Keratinocyte (primary cell): Measurements from ENCODE around the gene ADAMTS1. TPM values are rescaled to one million over a fixed set of nuclear protein-coding genes. Genes with fewer than 3 reads are reported as not detected.

Experiments used
- DNase-seq: peaks from one replicate; pipeline ENCODE4 v3.0.0-alpha.2; 2011; ENCODE audit warnings: low read depth, missing footprints, low spot score
- FAIRE-seq: peaks from 2 replicates; lab custom pipeline; 2011; peaks lifted over from hg19 to GRCh38; lab: Jason Lieb, UNC
- H2AFZ ChIP-seq: 2 replicates; pipeline ENCODE4 v1.6.0; 2012; ENCODE audit warnings: low read length, control low read depth, inconsistent platforms; ENCODE audit not compliant: control insufficient read depth
- H3K27ac ChIP-seq: 2 replicates; pipeline ENCODE4 v1.5.1; 2011; ENCODE audit warnings: low read length; ENCODE audit not compliant: control insufficient read depth, insufficient read depth
- H3K27me3 ChIP-seq: 3 replicates; pipeline ENCODE4 v1.6.0; 2011; ENCODE audit warnings: low read length; ENCODE audit not compliant: control insufficient read depth, insufficient read depth; ENCODE audit errors: extremely low read depth
- H3K36me3 ChIP-seq, 2 experiments: 2 replicates in 1 of 2; 3 replicates in 1 of 2; pipeline ENCODE4 v1.5.1; 2011; ENCODE audit warnings: low read length in 2 of 2, mild to moderate bottlenecking in 1 of 2; ENCODE audit not compliant: control insufficient read depth in 2 of 2, insufficient read depth in 2 of 2; ENCODE audit errors: extremely low read depth in 1 of 2
- H3K4me1 ChIP-seq: 3 replicates; pipeline ENCODE4 v1.5.1; 2011; ENCODE audit warnings: low read length; ENCODE audit not compliant: control insufficient read depth, insufficient read depth; ENCODE audit errors: extremely low read depth
- H3K4me2 ChIP-seq: 3 replicates; pipeline ENCODE4 v1.6.0; 2011; ENCODE audit warnings: low read depth, low read length; ENCODE audit not compliant: control insufficient read depth, insufficient read depth; ENCODE audit errors: extremely low read depth
- H3K4me3 ChIP-seq, 3 experiments: fragments of 200-600 bp in 1 of 3; sonication (generic) in 1 of 3; 2 replicates in 2 of 3; 3 replicates in 1 of 3; pipeline ENCODE4 v1.5.1; 2011 to 2016; ENCODE audit warnings: low read length in 3 of 3, mild to moderate bottlenecking in 3 of 3, control low read depth in 2 of 3, inconsistent platforms in 1 of 3, low read depth in 1 of 3, mixed read lengths in 1 of 3, mixed run types in 1 of 3, moderate library complexity in 1 of 3; ENCODE audit not compliant: control insufficient read depth in 2 of 3, insufficient read depth in 2 of 3; ENCODE audit errors: extremely low read depth in 1 of 3
- H3K79me2 ChIP-seq: 2 replicates; pipeline ENCODE4 v1.6.0; 2012; ENCODE audit warnings: low read length; ENCODE audit not compliant: control insufficient read depth, insufficient read depth
- H3K9ac ChIP-seq: 3 replicates; pipeline ENCODE4 v1.6.0; 2011; ENCODE audit warnings: low read length; ENCODE audit not compliant: control insufficient read depth, insufficient read depth; ENCODE audit errors: extremely low read depth
- H3K9me1 ChIP-seq: 3 replicates; pipeline ENCODE4 v1.6.0; 2011; ENCODE audit warnings: low read length; ENCODE audit not compliant: control insufficient read depth, insufficient read depth; ENCODE audit errors: extremely low read depth
- H3K9me3 ChIP-seq: 2 replicates; pipeline ENCODE4 v1.5.1; 2012; ENCODE audit warnings: low read depth, low read length; ENCODE audit not compliant: control insufficient read depth
- H4K20me1 ChIP-seq: 3 replicates; pipeline ENCODE4 v1.6.0; 2011; ENCODE audit warnings: low read length; ENCODE audit not compliant: control insufficient read depth, insufficient read depth; ENCODE audit errors: extremely low read depth
- CTCF ChIP-seq, 3 experiments: IDR thresholded peaks in 1 of 3; conservative IDR thresholded peaks in 1 of 3; optimal IDR thresholded peaks in 1 of 3; 2 replicates in 2 of 3; 3 replicates in 1 of 3; pipeline versions ENCODE3 to v1.5.1; 2011; ENCODE audit warnings: low read length in 3 of 3, mild to moderate bottlenecking in 3 of 3, moderate library complexity in 2 of 3, control low read depth in 1 of 3, inconsistent platforms in 1 of 3; ENCODE audit not compliant: insufficient read depth in 2 of 3; ENCODE audit errors: extremely low read depth in 1 of 3
- EZH2 ChIP-seq: IDR thresholded peaks from one replicate; pipeline ENCODE4 v1.6.1; 2012; ENCODE audit warnings: inconsistent platforms, mild to moderate bottlenecking, low read length, moderate library complexity
- dilution Hi-C: fragments of 300-500 bp; cut with MboI; formaldehyde crosslinking; loops from one replicate; pipeline ENCODE4 v1.7.0; 2020; ENCODE audit warnings: low sequenced_read_pairs; ENCODE audit not compliant: extremely low pct_ligation_motif_present
- polyA plus RNA-seq, 5 experiments: library from polyadenylated mRNA; depleted of rRNA in 3 of 5; stranded (reverse) in 3 of 5; stranded (forward) in 1 of 5; unstranded in 1 of 5; fragments of >200 nt; gene quantifications; 1 replicate in 1 of 5; 2 replicates in 3 of 5; 3 replicates in 1 of 5; pipeline versions ENCODE4 v1.2.1 to v1.2.3, GENCODE V29; 2011 to 2012; ENCODE audit warnings: missing spikeins in 2 of 5, low read depth in 1 of 5, low replicate concordance in 1 of 5

ADAMTS1 gene
- polyA plus RNA-seq, 1 donor (not counting 4 experiments of a cell fraction or from before 2014, with no cell fraction given) = 344 TPM

- Histone ChIP-seq H3K4me3 (no peak overlapping the region), H3K4me2 (no peak overlapping the region)
- dilution Hi-C loops = no loop called here
These were observed 31.8 kb upstream of the ADAMTS1 start for GRCh38 chr21:26877018-26877417.

GRCh38 chr21:26874347-26874746 lies 29.1 kb upstream of the ADAMTS1 start:
- no peak overlapping the region for H2AFZ ChIP-seq
- no peaks in the 10 kb centered on the region for H3K27me3 ChIP-seq
- no peaks in the 10 kb centered on the region for H3K79me2 ChIP-seq
- no peak overlapping the region for H3K4me2 ChIP-seq
- H3K4me3 ChIP-seq = no peak overlapping the region
- no peaks in the 10 kb centered on the region for H3K36me3 ChIP-seq
- dilution Hi-C loops = no loop called here
- no peak overlapping the region for H3K27ac ChIP-seq
- no peak for FAIRE-seq
- no peaks in the 10 kb centered on the region for H3K9me1 ChIP-seq
- DNase-seq = no peak
- TF ChIP-seq CTCF (optimal IDR thresholded peaks at IDR 0.05 in 1 of 3, IDR thresholded peaks at IDR 0.05 in 1 of 3, conservative IDR thresholded peaks at IDR 0.05 in 1 of 3; ENCODE audit: extremely low read depth in 1 of 3, insufficient read depth in 2 of 3, low read length in 3 of 3) (no peak), EZH2 (no peak)
- no peaks in the 10 kb centered on the region for H3K9me3 ChIP-seq
- no peak overlapping the region for H3K9ac ChIP-seq
- H4K20me1 ChIP-seq = no peaks in the 10 kb centered on the region
- no peaks in the 10 kb centered on the region for H3K4me1 ChIP-seq

More at GRCh38 chr21:26877018-26877417, 31.8 kb upstream of the ADAMTS1 start:
- no peak overlapping the region for H2AFZ ChIP-seq
- H4K20me1 ChIP-seq = no peaks in the 10 kb centered on the region
- no peaks in the 10 kb centered on the region for H3K79me2 ChIP-seq
- FAIRE-seq = no peak
- H3K4me1 ChIP-seq = no peaks in the 10 kb centered on the region
- H3K9me3 ChIP-seq = no peaks in the 10 kb centered on the region
- H3K36me3 ChIP-seq = no peaks in the 10 kb centered on the region
- DNase-seq = no peak
- H3K27me3 ChIP-seq = no peaks in the 10 kb centered on the region
- TF ChIP-seq EZH2 (no peak), CTCF (optimal IDR thresholded peaks at IDR 0.05 in 1 of 3, IDR thresholded peaks at IDR 0.05 in 1 of 3, conservative IDR thresholded peaks at IDR 0.05 in 1 of 3; ENCODE audit: extremely low read depth in 1 of 3, insufficient read depth in 2 of 3, low read length in 3 of 3) (no peak)
- no peaks in the 10 kb centered on the region for H3K9me1 ChIP-seq
- no peak overlapping the region for H3K9ac ChIP-seq
- no peak overlapping the region for H3K27ac ChIP-seq
